Measurements from ENCODE around the gene BAZ2A. TPM values are rescaled to one million over a fixed set of nuclear protein-coding genes. Genes with fewer than 3 reads are reported as not detected.

The BAZ2A gene
- polyA plus RNA-seq, 1 donor (not counting 4 experiments of a cell fraction or from before 2014, with no cell fraction given) = 55.7 TPM

DNA sequence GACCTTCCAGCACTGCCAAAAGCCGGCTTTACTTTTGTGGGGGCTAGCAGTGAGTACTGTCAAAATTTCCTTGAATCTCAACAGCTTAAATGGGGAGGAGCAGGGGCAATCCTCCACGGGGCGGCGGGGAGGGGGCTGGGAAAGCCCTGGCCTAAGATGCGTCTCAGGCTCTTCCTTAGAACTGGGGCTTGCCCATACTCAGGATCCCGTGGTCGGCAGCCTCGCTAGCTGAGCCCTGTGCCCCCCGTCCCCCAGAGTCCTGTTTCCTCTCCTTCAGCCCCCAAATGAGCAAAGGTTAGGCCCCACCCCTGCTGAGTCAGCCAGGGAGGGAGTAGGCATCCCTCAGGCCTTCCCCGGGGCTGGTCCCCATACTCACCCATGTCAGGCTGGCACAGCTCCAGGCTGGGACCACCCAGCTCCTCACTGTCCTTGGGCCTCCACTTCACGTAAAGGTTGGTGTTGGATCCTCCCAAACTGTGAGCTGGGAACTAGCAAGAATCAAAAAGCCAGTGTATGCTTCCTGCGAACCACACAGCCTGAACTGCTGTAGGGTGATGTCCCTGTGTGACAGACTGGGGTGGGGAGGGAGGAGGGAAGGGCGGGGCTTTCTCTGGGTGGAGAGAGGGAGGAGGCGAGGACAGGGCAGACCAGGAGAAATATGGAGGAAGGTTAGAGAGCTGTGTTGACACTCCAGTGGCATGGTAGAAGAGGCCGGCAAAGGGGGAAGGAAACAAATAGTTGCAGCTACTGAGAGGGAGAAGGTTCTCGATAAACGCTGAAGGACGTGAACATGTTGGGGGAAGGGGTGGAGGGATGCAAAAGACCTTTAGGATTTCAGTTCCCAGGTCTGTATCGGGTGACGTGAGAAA is 5.9 kb upstream of the BAZ2A start:
- no peak for DNase-seq (ENCODE audit: low read depth, low spot score)
- peaks cover 4% of the 10 kb centered on the region for H3K9me1 ChIP-seq (ENCODE audit: control insufficient read depth, extremely low read depth, insufficient read depth, low read length)
- peaks cover 49% of the 10 kb centered on the region for H3K79me2 ChIP-seq (ENCODE audit: control insufficient read depth, insufficient read depth, low read length)
- peaks cover 9 to 28% of the 10 kb centered on the region in 2 experiments for H3K36me3 ChIP-seq (ENCODE audit: control insufficient read depth in 2 of 2, extremely low read depth in 1 of 2, insufficient read depth in 2 of 2, low read length in 2 of 2)
- peak overlapping the region; percentile 58 to 95 (median 94) for H3K4me3 ChIP-seq (ENCODE audit: control insufficient read depth in 2 of 3, extremely low read depth in 1 of 3, insufficient read depth in 2 of 3, low read depth in 1 of 3, low read length in 3 of 3)
- H3K9me3 ChIP-seq (ENCODE audit: control insufficient read depth, low read depth, low read length) = no peaks in the 10 kb centered on the region
- H3K4me1 ChIP-seq (ENCODE audit: control insufficient read depth, extremely low read depth, insufficient read depth, low read length) = peaks cover 44% of the 10 kb centered on the region
- dilution Hi-C loops (cut with MboI; ENCODE audit: extremely low pct_ligation_motif_present, low sequenced_read_pairs) = no loop called here
- FAIRE-seq = no peak
- no peaks in the 10 kb centered on the region for H3K27me3 ChIP-seq (ENCODE audit: control insufficient read depth, extremely low read depth, insufficient read depth, low read length)
- H3K9ac ChIP-seq (ENCODE audit: control insufficient read depth, extremely low read depth, insufficient read depth, low read length) = peak overlapping the region; percentile 90
- peak overlapping the region; percentile 93 for H3K27ac ChIP-seq (ENCODE audit: control insufficient read depth, insufficient read depth, low read length)
- H2AFZ ChIP-seq (ENCODE audit: control insufficient read depth, low read length) = peak overlapping the region; percentile 46
- TF ChIP-seq EZH2 (IDR thresholded peaks at IDR 0.05; ENCODE audit: low read length) = no peak
- TF ChIP-seq, protein P1, sequence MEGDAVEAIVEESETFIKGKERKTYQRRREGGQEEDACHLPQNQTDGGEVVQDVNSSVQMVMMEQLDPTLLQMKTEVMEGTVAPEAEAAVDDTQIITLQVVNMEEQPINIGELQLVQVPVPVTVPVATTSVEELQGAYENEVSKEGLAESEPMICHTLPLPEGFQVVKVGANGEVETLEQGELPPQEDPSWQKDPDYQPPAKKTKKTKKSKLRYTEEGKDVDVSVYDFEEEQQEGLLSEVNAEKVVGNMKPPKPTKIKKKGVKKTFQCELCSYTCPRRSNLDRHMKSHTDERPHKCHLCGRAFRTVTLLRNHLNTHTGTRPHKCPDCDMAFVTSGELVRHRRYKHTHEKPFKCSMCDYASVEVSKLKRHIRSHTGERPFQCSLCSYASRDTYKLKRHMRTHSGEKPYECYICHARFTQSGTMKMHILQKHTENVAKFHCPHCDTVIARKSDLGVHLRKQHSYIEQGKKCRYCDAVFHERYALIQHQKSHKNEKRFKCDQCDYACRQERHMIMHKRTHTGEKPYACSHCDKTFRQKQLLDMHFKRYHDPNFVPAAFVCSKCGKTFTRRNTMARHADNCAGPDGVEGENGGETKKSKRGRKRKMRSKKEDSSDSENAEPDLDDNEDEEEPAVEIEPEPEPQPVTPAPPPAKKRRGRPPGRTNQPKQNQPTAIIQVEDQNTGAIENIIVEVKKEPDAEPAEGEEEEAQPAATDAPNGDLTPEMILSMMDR (optimal IDR thresholded peaks at IDR 0.05 in 1 of 3, IDR thresholded peaks at IDR 0.05 in 1 of 3, conservative IDR thresholded peaks at IDR 0.05 in 1 of 3; ENCODE audit: extremely low read depth in 1 of 3, insufficient read depth in 2 of 3, low read length in 3 of 3) = no peak
- H4K20me1 ChIP-seq (ENCODE audit: control insufficient read depth, extremely low read depth, insufficient read depth, low read length) = no peaks in the 10 kb centered on the region
- peak overlapping the region; percentile 100 for H3K4me2 ChIP-seq (ENCODE audit: control insufficient read depth, extremely low read depth, insufficient read depth, low read depth, low read length)

DNA sequence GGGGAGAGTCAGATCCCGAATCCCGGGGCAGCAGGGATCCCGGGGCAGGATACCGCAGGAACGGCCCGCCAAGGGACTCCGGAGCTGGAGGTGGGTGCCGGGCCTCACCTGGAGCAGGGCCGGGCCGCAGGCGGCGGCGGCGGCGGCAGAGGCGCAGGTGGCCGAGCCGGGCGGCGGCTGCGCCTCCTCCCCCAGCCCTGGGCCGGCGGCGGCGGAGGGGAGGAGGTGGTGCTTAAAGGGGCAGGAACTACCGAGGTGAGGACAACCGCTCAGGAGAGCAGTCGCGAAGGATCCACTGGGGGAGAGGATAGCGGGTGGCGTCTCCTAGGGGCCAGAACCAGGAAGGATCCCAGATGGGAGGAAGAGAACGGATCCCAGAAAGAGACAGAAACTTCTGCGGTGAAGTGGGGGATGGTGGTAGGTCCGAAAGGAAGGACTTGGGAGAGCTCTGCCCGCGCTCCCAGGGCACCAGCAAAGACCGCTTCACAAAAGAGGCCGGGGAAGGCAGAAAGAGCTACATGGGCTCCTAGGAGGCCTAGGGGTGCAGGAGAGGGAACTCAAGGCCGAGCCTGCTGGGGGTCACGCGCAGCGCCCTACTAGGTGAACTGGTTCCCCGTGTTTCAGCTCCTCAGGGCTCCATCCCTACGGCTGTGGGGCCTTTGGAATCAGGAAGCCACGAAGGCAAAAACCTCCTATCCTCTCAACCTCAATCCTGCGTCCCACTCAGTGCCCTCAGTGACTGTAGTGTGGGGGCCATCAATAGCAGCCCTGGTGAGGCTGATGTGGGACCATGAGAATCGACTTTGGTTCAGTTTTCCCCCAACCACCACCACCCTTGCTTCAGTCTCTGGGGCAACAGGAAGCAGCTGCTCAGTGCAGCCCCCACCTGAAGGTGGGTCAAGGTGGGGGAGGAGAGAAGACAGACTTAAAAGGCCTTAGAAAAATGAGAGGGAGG is 5.0 kb upstream of the BAZ2A start:
- peak overlapping the region; percentile 93 for H3K27ac ChIP-seq (ENCODE audit: control insufficient read depth, insufficient read depth, low read length)
- H3K4me2 ChIP-seq (ENCODE audit: control insufficient read depth, extremely low read depth, insufficient read depth, low read depth, low read length) = peak overlapping the region; percentile 100
- peak overlapping the region; percentile 90 for H3K9ac ChIP-seq (ENCODE audit: control insufficient read depth, extremely low read depth, insufficient read depth, low read length)
- DNase-seq (ENCODE audit: low read depth, low spot score) = no peak
- no peaks in the 10 kb centered on the region for H4K20me1 ChIP-seq (ENCODE audit: control insufficient read depth, extremely low read depth, insufficient read depth, low read length)
- dilution Hi-C loops (cut with MboI; ENCODE audit: extremely low pct_ligation_motif_present, low sequenced_read_pairs) = no loop called here
- H3K79me2 ChIP-seq (ENCODE audit: control insufficient read depth, insufficient read depth, low read length) = peaks cover 56% of the 10 kb centered on the region
- peak; percentile 68 for FAIRE-seq
- peak overlapping the region; percentile 72 for H2AFZ ChIP-seq (ENCODE audit: control insufficient read depth, low read length)
- peaks cover 4% of the 10 kb centered on the region for H3K9me1 ChIP-seq (ENCODE audit: control insufficient read depth, extremely low read depth, insufficient read depth, low read length)
- TF ChIP-seq EZH2 (IDR thresholded peaks at IDR 0.05; ENCODE audit: low read length) = no peak
- TF ChIP-seq, protein P1 (optimal IDR thresholded peaks at IDR 0.05 in 1 of 3, IDR thresholded peaks at IDR 0.05 in 1 of 3, conservative IDR thresholded peaks at IDR 0.05 in 1 of 3; ENCODE audit: extremely low read depth in 1 of 3, insufficient read depth in 2 of 3, low read length in 3 of 3) = peak; percentile 60 to 77 (median 73)
- no peaks in the 10 kb centered on the region for H3K27me3 ChIP-seq (ENCODE audit: control insufficient read depth, extremely low read depth, insufficient read depth, low read length)
- H3K36me3 ChIP-seq (ENCODE audit: control insufficient read depth in 2 of 2, extremely low read depth in 1 of 2, insufficient read depth in 2 of 2, low read length in 2 of 2) = peaks cover 9 to 23% of the 10 kb centered on the region in 2 experiments
- H3K9me3 ChIP-seq (ENCODE audit: control insufficient read depth, low read depth, low read length) = no peaks in the 10 kb centered on the region
- peaks cover 51% of the 10 kb centered on the region for H3K4me1 ChIP-seq (ENCODE audit: control insufficient read depth, extremely low read depth, insufficient read depth, low read length)
- peak overlapping the region; percentile 58 to 95 (median 94) for H3K4me3 ChIP-seq (ENCODE audit: control insufficient read depth in 2 of 3, extremely low read depth in 1 of 3, insufficient read depth in 2 of 3, low read depth in 1 of 3, low read length in 3 of 3)
